HUES6 (cell line): Measurements from ENCODE around the gene GSS.

Experiments
- H3K27ac ChIP-seq: 2 replicates; pipeline ENCODE4 v1.7.0; 2013; ENCODE audit warnings: low read depth, mild to moderate bottlenecking, low read length, inconsistent platforms
- H3K27me3 ChIP-seq: 2 replicates; pipeline ENCODE4 v1.6.1; 2013; ENCODE audit warnings: low read length; ENCODE audit not compliant: control insufficient read depth, insufficient read depth
- H3K36me3 ChIP-seq: 2 replicates; pipeline ENCODE4 v1.6.1; 2013; ENCODE audit warnings: low read length; ENCODE audit not compliant: control insufficient read depth, insufficient read depth
- H3K4me1 ChIP-seq: 2 replicates; pipeline ENCODE4 v1.6.1; 2013; ENCODE audit warnings: low read length; ENCODE audit not compliant: control insufficient read depth, insufficient read depth
- H3K4me3 ChIP-seq: 2 replicates; pipeline ENCODE4 v1.5.1; 2013; ENCODE audit warnings: low read depth, low read length
- H3K9ac ChIP-seq: one replicate; pipeline ENCODE4 v1.6.1; 2013; ENCODE audit warnings: mild to moderate bottlenecking, low read length
- H3K9me3 ChIP-seq: 2 replicates; pipeline ENCODE4 v1.6.1; 2013; ENCODE audit warnings: low read depth, low read length; ENCODE audit not compliant: control insufficient read depth, insufficient read depth

Gene GSS

GRCh38 chr20:34990661-34991214 is 35.1 kb upstream of the GSS start:
- peaks cover 7% of the 10 kb centered on the region; the same call in 1 of the 2 replicates for H3K27me3 ChIP-seq
- H3K36me3 ChIP-seq: peaks cover 21% of the 10 kb centered on the region
- H3K9ac ChIP-seq: no peak overlapping the region
- H3K4me1 ChIP-seq: no peaks in the 10 kb centered on the region
- no peaks in the 10 kb centered on the region for H3K9me3 ChIP-seq
- H3K4me3 ChIP-seq: no peak overlapping the region
- H3K27ac ChIP-seq: no peak overlapping the region

- H3K4me3 ChIP-seq: no peak overlapping the region
- H3K27ac ChIP-seq: no peak overlapping the region
- peaks cover 10% of the 10 kb centered on the region; the same call in 1 of the 2 replicates for H3K27me3 ChIP-seq
- H3K9me3 ChIP-seq: no peaks in the 10 kb centered on the region
- H3K4me1 ChIP-seq: peaks cover under 1% of the 10 kb centered on the region
- peaks cover 16% of the 10 kb centered on the region; the same call in 1 of the 2 replicates for H3K36me3 ChIP-seq
- no peak overlapping the region for H3K9ac ChIP-seq
Measured at GRCh38 chr20:34990231-34990630, 34.6 kb upstream of the GSS start.

GRCh38 chr20:34989670-34990069 is 34.1 kb upstream of the GSS start:
- H3K9me3 ChIP-seq: no peaks in the 10 kb centered on the region
- no peak overlapping the region for H3K9ac ChIP-seq

GRCh38 chr20:34989118-34989517 is 33.5 kb upstream of the GSS start:
- Histone ChIP-seq H3K36me3 (peaks cover 10% of the 10 kb centered on the region; the same call in 1 of the 2 replicates), H3K4me3 (no peak overlapping the region), H3K9me3 (no peaks in the 10 kb centered on the region), H3K9ac (no peak overlapping the region), H3K27ac (no peak overlapping the region), H3K27me3 (peaks cover 13% of the 10 kb centered on the region; the same call in 1 of the 2 replicates), H3K4me1 (peaks cover 12% of the 10 kb centered on the region)

More at GRCh38 chr20:34989670-34990069, 34.1 kb upstream of the GSS start:
- peaks cover 11% of the 10 kb centered on the region; the same call in 1 of the 2 replicates for H3K36me3 ChIP-seq
- no peak overlapping the region for H3K27ac ChIP-seq
- H3K4me1 ChIP-seq: peaks cover 6% of the 10 kb centered on the region
- H3K4me3 ChIP-seq: no peak overlapping the region
- H3K27me3 ChIP-seq: peaks cover 13% of the 10 kb centered on the region; the same call in 1 of the 2 replicates

GRCh38 chr20:34988191-34988540 is 32.6 kb upstream of the GSS start:
- H3K27me3 ChIP-seq: peaks cover 19% of the 10 kb centered on the region

GRCh38 chr20:34987288-34988190 is 31.9 kb upstream of the GSS start:
- Histone ChIP-seq H3K4me3 (no peak overlapping the region), H3K9ac (no peak overlapping the region), H3K27ac (no peak overlapping the region), H3K27me3 (peaks cover 21% of the 10 kb centered on the region), H3K36me3 (no peaks in the 10 kb centered on the region), H3K9me3 (no peaks in the 10 kb centered on the region), H3K4me1 (peaks cover 26% of the 10 kb centered on the region)

More at GRCh38 chr20:34988191-34988540, 32.6 kb upstream of the GSS start:
- H3K9me3 ChIP-seq: no peaks in the 10 kb centered on the region
- peaks cover 21% of the 10 kb centered on the region for H3K4me1 ChIP-seq
- H3K4me3 ChIP-seq: no peak overlapping the region
- peaks cover 3% of the 10 kb centered on the region; the same call in 1 of the 2 replicates for H3K36me3 ChIP-seq
- no peak overlapping the region for H3K9ac ChIP-seq
- H3K27ac ChIP-seq: no peak overlapping the region

- Histone ChIP-seq H3K9ac (no peak overlapping the region), H3K36me3 (no peaks in the 10 kb centered on the region), H3K9me3 (no peaks in the 10 kb centered on the region), H3K27me3 (peaks cover 22% of the 10 kb centered on the region), H3K4me1 (peaks cover 31% of the 10 kb centered on the region), H3K27ac (no peak overlapping the region), H3K4me3 (no peak overlapping the region)
Measured at GRCh38 chr20:34986311-34987287, 31.0 kb upstream of the GSS start.

GRCh38 chr20:34985461-34986310 is 30.1 kb upstream of the GSS start:
- H3K36me3 ChIP-seq: no peaks in the 10 kb centered on the region

GRCh38 chr20:34984756-34985261 is 29.2 kb upstream of the GSS start:
- H3K4me3 ChIP-seq: no peak overlapping the region
- no peaks in the 10 kb centered on the region for H3K9me3 ChIP-seq
- H3K9ac ChIP-seq: no peak overlapping the region
- no peaks in the 10 kb centered on the region for H3K36me3 ChIP-seq
- peaks cover 45% of the 10 kb centered on the region for H3K4me1 ChIP-seq
- no peak overlapping the region for H3K27ac ChIP-seq
- H3K27me3 ChIP-seq: peaks cover 22% of the 10 kb centered on the region

More at GRCh38 chr20:34985461-34986310, 30.1 kb upstream of the GSS start:
- no peak overlapping the region for H3K4me3 ChIP-seq
- H3K4me1 ChIP-seq: peaks cover 38% of the 10 kb centered on the region
- H3K9me3 ChIP-seq: no peaks in the 10 kb centered on the region
- no peak overlapping the region for H3K9ac ChIP-seq
- H3K27me3 ChIP-seq: peaks cover 22% of the 10 kb centered on the region
- no peak overlapping the region for H3K27ac ChIP-seq
